Retinal pigment epithelial cell (primary cell): ENCODE data around the gene PFN1.
A peak's percentile ranks its signal among the peaks of the same experiment; 100 is the strongest.

Source experiments
- DNase-seq: peaks from one replicate; pipeline ENCODE4 v3.0.0-alpha.2; 2010; ENCODE audit warnings: low read depth
- H3K4me3 ChIP-seq: 2 replicates; pipeline ENCODE4 v1.5.1; 2011; ENCODE audit warnings: mild to moderate bottlenecking, low read length, control low read depth, moderate library complexity
- TF ChIP-seq, protein P1 (sequence below): conservative IDR thresholded peaks from 2 replicates; pipeline ENCODE4 v1.5.1; 2011; ENCODE audit warnings: low read depth, low read length, control low read depth, inconsistent platforms

The PFN1 gene

DNA sequence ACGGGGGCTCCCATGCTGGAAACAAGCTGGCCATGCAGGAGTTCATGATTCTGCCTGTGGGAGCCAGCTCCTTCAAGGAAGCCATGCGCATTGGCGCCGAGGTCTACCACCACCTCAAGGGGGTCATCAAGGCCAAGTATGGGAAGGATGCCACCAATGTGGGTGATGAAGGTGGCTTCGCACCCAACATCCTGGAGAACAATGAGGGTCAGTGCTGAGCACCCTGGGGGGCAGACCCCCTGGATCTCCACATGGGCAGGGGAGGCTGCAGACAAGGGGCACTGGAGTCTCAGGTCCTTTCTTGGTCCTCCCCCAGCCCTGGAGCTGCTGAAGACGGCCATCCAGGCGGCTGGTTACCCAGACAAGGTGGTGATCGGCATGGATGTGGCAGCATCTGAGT lies 6.8 kb upstream of the PFN1 start:
- DNase-seq: no peak
- H3K4me3 ChIP-seq: no peak overlapping the region
- TF ChIP-seq, protein P1, sequence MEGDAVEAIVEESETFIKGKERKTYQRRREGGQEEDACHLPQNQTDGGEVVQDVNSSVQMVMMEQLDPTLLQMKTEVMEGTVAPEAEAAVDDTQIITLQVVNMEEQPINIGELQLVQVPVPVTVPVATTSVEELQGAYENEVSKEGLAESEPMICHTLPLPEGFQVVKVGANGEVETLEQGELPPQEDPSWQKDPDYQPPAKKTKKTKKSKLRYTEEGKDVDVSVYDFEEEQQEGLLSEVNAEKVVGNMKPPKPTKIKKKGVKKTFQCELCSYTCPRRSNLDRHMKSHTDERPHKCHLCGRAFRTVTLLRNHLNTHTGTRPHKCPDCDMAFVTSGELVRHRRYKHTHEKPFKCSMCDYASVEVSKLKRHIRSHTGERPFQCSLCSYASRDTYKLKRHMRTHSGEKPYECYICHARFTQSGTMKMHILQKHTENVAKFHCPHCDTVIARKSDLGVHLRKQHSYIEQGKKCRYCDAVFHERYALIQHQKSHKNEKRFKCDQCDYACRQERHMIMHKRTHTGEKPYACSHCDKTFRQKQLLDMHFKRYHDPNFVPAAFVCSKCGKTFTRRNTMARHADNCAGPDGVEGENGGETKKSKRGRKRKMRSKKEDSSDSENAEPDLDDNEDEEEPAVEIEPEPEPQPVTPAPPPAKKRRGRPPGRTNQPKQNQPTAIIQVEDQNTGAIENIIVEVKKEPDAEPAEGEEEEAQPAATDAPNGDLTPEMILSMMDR: no peak

DNA sequence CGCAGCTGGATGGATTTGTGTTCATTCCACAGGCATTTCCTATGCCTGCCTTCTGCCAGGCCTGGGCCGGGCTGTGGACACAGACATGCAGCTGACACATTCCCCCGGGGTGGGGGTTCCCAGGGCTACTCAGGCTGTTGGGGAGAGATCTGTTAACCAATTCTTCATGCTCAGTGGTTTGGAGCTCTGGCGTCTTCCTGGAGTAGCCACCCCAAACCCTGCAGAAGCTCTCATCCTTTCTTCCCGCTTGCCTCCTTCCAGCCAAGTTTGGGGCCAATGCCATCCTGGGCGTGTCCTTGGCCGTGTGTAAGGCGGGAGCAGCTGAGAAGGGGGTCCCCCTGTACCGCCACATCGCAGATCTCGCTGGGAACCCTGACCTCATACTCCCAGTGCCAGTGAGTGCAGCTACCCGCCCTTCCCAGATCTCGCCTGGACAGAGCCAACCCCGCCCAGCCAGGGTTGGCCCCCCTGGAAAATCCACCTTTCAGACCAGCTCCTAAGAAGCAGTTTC lies 5.2 kb upstream of the PFN1 start:
- H3K4me3 ChIP-seq: no peak overlapping the region
- TF ChIP-seq, protein P1: no peak
- DNase-seq: no peak

DNA sequence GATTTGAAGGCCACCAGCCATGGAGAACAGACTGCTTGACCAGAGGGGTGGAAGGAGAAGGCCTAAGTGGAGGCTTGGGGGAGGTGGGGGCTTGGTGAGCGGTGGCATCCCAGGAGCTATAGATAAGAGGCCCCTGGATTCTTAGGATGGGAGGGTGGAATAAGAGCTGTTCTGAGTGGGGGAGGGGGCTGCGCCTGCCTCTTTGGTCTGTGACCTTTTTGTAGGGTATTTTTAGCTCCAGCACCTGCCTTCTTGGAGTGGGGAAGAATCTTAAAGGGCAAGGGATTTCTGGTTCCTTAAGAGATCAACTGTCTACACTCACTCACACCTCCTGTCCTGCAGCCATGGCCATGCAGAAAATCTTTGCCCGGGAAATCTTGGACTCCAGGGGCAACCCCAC lies 3.2 kb upstream of the PFN1 start:
- H3K4me3 ChIP-seq: no peak overlapping the region
- TF ChIP-seq, protein P1: no peak
- no peak for DNase-seq

DNA sequence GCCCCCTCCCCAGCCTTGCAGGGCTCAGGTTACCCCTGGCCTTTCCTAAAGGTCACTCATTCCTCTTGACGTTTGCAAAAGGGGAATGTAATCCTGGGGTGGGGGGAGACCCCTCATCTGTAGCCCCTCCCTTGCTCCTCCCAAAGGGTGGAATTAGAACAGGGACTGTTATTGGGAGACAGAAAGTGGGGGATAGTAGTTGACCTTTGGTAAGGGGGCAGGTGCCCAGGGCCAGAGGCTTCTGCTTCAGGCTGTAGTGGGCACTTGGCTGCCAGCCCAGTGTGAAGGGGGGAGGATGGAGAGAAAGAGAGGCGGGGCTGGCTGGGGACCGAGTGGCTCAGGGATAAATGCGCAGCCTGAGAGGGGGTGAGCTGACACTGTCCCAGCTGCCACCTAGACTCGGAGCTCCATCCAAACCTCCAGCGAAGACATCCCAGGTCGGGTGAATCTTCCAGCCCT lies 2.4 kb upstream of the PFN1 start, which contains the start of gene ENO3:
ENO3 (plus strand) TSS at position 374 of the 459 bp plus-strand sequence. CDS start 711 bp downstream, outside the sequence.
- TF ChIP-seq, protein P1: no peak
- H3K4me3 ChIP-seq: peak within 1 kb of the TSS; percentile 45
- DNase-seq: no peak

DNA sequence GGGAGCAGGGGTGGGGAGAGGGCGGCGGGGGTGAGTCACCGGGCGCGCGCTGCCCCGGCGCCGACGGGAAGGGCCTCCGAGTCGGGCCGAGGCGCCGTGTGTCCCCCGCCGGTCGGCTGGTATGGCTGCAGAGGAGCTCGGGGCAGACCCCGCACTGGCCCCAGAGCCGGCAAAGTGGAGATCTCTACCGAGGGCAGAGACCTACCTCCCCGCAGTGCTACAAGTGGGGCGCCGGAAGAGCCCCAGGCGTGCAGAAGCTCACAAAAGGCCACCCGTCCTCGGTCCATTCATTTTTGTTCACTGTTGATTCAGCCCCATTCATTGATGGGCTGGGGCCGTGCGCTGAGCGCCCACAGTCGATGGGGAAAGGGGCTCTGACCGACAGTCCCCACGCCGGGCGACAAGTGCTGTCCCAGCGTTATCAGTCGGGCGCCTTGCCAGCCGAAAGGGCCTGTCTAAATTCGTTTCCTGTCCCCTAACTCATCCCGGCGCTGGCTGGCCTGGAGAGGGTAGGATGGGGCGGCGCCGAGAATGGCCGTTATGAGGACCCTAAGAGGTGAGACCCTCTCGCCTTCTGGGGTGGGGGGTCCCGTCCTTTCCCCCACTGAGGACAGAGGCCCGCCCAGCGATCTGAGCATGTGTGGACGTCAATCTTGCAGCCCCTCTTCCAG lies 1.9 kb upstream of the PFN1 start:
- TF ChIP-seq, protein P1: no peak
- H3K4me3 ChIP-seq: peak overlapping the region; percentile 45
- DNase-seq: no peak

DNA sequence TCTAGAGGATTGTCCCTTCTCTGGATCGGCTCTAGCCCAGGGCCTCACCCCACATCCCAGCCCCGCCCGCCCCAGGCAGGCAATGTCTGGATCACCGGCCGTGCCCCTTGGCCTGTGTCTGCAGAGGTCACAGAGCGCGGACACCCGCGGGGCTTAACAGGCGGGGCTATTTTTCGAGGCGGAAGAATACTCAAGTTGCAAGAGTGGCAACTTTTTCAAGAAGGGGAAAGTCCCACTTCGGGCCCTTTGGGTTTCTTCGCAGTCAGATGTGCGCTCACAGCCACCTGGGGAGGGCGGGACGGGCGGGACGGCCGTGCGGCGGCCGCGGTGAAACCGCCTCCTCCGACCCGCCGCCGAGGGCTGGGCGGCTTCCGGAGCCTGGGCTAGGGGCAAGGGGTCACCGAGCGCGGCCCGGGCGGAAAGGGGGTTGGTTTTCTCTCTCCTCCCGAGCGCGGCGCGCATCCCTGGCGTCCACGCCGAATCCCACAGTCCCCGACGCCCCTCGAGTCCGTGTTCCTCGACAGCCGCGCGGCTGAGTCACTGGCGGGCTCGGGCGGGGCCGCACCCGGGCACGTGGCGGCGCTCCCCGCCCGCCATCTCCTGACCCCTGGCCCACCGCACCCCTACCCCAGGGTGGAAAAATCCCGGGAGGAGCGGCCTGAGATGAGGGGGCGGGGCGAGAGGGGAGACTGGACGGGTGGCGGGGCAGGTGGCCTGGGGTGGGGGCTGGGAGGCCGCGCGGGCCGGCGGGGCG lies 1.2 kb upstream of the PFN1 start:
- TF ChIP-seq, protein P1: no peak
- peak overlapping the region; percentile 60 for H3K4me3 ChIP-seq
- DNase-seq: no peak
